ENCODE data around the gene COL9A1. TPM values are rescaled to one million over a fixed set of nuclear protein-coding genes. Genes with fewer than 3 reads are reported as not detected.

COL9A1 gene
- polyA plus RNA-seq, 3 donors, result not detected

DNA sequence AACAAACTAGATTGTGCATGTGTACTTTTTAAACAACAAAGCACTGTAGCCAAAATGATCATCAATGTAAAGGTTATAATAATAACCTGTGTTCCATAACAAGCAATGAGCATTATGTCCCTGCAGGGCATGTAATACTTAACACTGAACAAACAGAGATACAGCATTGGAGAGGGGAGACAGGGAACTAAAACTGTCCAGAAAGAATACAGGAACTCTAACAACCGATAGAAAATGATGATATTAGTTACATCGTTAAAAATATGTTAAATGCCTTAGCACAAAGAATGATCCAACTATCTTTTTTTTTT lies 80.5 kb downstream of the COL9A1 start:
- intact Hi-C loops (cut with micrococcal nuclease), result no loop called here
- DNase-seq, result no peak
- Mint-ChIP-seq H3K27ac (no peak overlapping the region), H3K27me3 (ENCODE audit: low read depth in 3 of 3) (peaks cover 1 to 2% (median 1%) of the 10 kb centered on the region in 3 donors), H3K36me3 (no peaks in the 10 kb centered on the region), H3K4me1 (no peaks in the 10 kb centered on the region), H3K4me3 (no peak overlapping the region), H3K9me3 (no peaks in the 10 kb centered on the region)
- H2AFZ ChIP-seq (ENCODE audit: insufficient read depth, low read depth, low read length, poor library complexity, severe bottlenecking), result no peak overlapping the region
- no peaks in the 10 kb centered on the region for H3K27me3 ChIP-seq (ENCODE audit: control insufficient read depth in 2 of 2, insufficient read depth in 2 of 2, low read length in 2 of 2)
- no peak overlapping the region for H3K9ac ChIP-seq (ENCODE audit: insufficient read depth, low read length, poor library complexity, severe bottlenecking)
- H3K36me3 ChIP-seq (replicated peaks in 1 of 2; ENCODE audit: control insufficient read depth in 1 of 2, insufficient read depth in 2 of 2, low read length in 2 of 2), result no peaks in the 10 kb centered on the region
- H4K20me1 ChIP-seq (ENCODE audit: insufficient read depth, low read length), result no peaks in the 10 kb centered on the region
- no peaks in the 10 kb centered on the region for H3K79me2 ChIP-seq (ENCODE audit: insufficient read depth, low read length)
- H3K4me1 ChIP-seq (ENCODE audit: control insufficient read depth in 1 of 2, insufficient read depth in 2 of 2, low read length in 2 of 2), result no peaks in the 10 kb centered on the region
- no peaks in the 10 kb centered on the region for H3K9me3 ChIP-seq (replicated peaks in 1 of 2; ENCODE audit: control insufficient read depth in 1 of 2, insufficient read depth in 1 of 2, low read length in 2 of 2)
- H3K27ac ChIP-seq (ENCODE audit: low read depth in 1 of 2, low read length in 2 of 2), result no peak overlapping the region
- TF ChIP-seq CTCF (IDR thresholded peaks at IDR 0.05), result no peak
- H3K4me3 ChIP-seq (replicated peaks in 1 of 3; ENCODE audit: low read depth in 2 of 3, low read length in 3 of 3), result no peak overlapping the region
- no CpG with 5 or more reads among the region's 2 CpGs for WGBS (ENCODE audit: insufficient coverage)
- no peak overlapping the region for H3K4me2 ChIP-seq (replicated peaks; ENCODE audit: extremely low read depth, low read length, poor library complexity, severe bottlenecking)

- Histone ChIP-seq H3K36me3 (replicated peaks in 1 of 2; ENCODE audit: control insufficient read depth in 1 of 2, insufficient read depth in 2 of 2, low read length in 2 of 2) (no peaks in the 10 kb centered on the region), H3K4me2 (replicated peaks; ENCODE audit: extremely low read depth, low read length, poor library complexity, severe bottlenecking) (no peak overlapping the region), H3K27me3 (ENCODE audit: control insufficient read depth in 2 of 2, insufficient read depth in 2 of 2, low read length in 2 of 2) (no peaks in the 10 kb centered on the region), H3K4me3 (replicated peaks in 1 of 3; ENCODE audit: low read depth in 2 of 3, low read length in 3 of 3) (no peak overlapping the region), H3K4me1 (ENCODE audit: control insufficient read depth in 1 of 2, insufficient read depth in 2 of 2, low read length in 2 of 2) (no peaks in the 10 kb centered on the region), H3K9ac (ENCODE audit: insufficient read depth, low read length, poor library complexity, severe bottlenecking) (no peak overlapping the region), H3K9me3 (replicated peaks in 1 of 2; ENCODE audit: control insufficient read depth in 1 of 2, insufficient read depth in 1 of 2, low read length in 2 of 2) (no peaks in the 10 kb centered on the region), H4K20me1 (ENCODE audit: insufficient read depth, low read length) (no peaks in the 10 kb centered on the region), H2AFZ (ENCODE audit: insufficient read depth, low read depth, low read length, poor library complexity, severe bottlenecking) (no peak overlapping the region), H3K79me2 (ENCODE audit: insufficient read depth, low read length) (no peaks in the 10 kb centered on the region), H3K27ac (ENCODE audit: low read depth in 1 of 2, low read length in 2 of 2) (no peak overlapping the region)
- DNase-seq, result no peak
- Mint-ChIP-seq H3K9me3 (no peaks in the 10 kb centered on the region), H3K4me1 (no peaks in the 10 kb centered on the region), H3K27me3 (ENCODE audit: low read depth in 3 of 3) (peaks cover 1 to 3% (median 2%) of the 10 kb centered on the region in 3 donors), H3K4me3 (no peak overlapping the region), H3K27ac (no peak overlapping the region), H3K36me3 (no peaks in the 10 kb centered on the region)
- WGBS (ENCODE audit: insufficient coverage), result 63% methylated on average over 3 of the region's 6 CpGs
- intact Hi-C loops (cut with micrococcal nuclease), result no loop called here
- TF ChIP-seq CTCF (IDR thresholded peaks at IDR 0.05), result no peak
These were observed 81.0 kb downstream of the COL9A1 start for GRCh38 chr6:70221715-70222438.

Measured in CD14-positive monocyte (primary cell).